K562 (cell line): Measurements from ENCODE around the gene KRIT1. TPM values are rescaled to one million over a fixed set of nuclear protein-coding genes. Genes with fewer than 3 reads are reported as not detected.

Experiments
- ARID1B ChIP-seq: fragments of 450-650 bp; IDR thresholded peaks from 2 replicates; pipeline ENCODE4 v1.6.1; 2016; ENCODE audit warnings: antibody characterized with exemption, mild to moderate bottlenecking, inconsistent platforms
- CLOCK ChIP-seq: fragments of 250-450 bp; sonication (Bioruptor Pico); IDR thresholded peaks from 2 replicates; pipeline ENCODE4 v1.4.0; 2020; ENCODE audit warnings: mild to moderate bottlenecking, moderate library complexity, borderline replicate concordance
- GABPA ChIP-seq: fragments of 200-800 bp; sonication (Bioruptor generic); conservative IDR thresholded peaks from 2 replicates; pipeline ENCODE4 v1.6.1; 2016; ENCODE audit warnings: low read depth, missing genetic modification characterization, missing compliant biosample characterization
- GATAD2A ChIP-seq: fragments of 450-650 bp; IDR thresholded peaks from 2 replicates; pipeline ENCODE4 v1.6.1; 2017
- KHSRP ChIP-seq: fragments of 450-650 bp; IDR thresholded peaks from 2 replicates; pipeline ENCODE4 v1.6.1; 2017
- MEF2D ChIP-seq: conservative IDR thresholded peaks from 2 replicates; pipeline ENCODE4 v1.6.1; 2016; ENCODE audit warnings: low read depth, missing genetic modification characterization, missing compliant biosample characterization
- RHOXF2B ChIP-seq: fragments of 250-450 bp; sonication (Bioruptor Pico); conservative IDR thresholded peaks from 2 replicates; pipeline ENCODE4 v1.5.1; 2021
- SMAD1 ChIP-seq: fragments of 150-350 bp; IDR thresholded peaks from 2 replicates; pipeline ENCODE4 v1.6.1; 2014; ENCODE audit warnings: low read length, low read depth; ENCODE audit not compliant: partially characterized antibody
- ZBTB5 ChIP-seq: fragments of 450-650 bp; IDR thresholded peaks from 2 replicates; pipeline ENCODE4 v1.6.1; 2017; ENCODE audit warnings: antibody characterized with exemption
- ZNF324 ChIP-seq: fragments of 250-450 bp; sonication (Bioruptor Pico); IDR thresholded peaks from 2 replicates; pipeline ENCODE4 v1.4.0; 2020; ENCODE audit warnings: mild to moderate bottlenecking
- ZNF407 ChIP-seq: fragments of 450-650 bp; IDR thresholded peaks from 2 replicates; pipeline ENCODE4 v1.6.1; 2016; ENCODE audit warnings: low read depth
- polyA plus RNA-seq, 8 experiments: library from polyadenylated mRNA; depleted of rRNA in 4 of 8; stranded (reverse) in 5 of 8; unstranded in 3 of 8; fragments of >200 nt; fragmentation: Nextera tagmentation in 2 of 8; fragmentation: Illumina TruSeq in 1 of 8; extraction: Ambion mirVana in 2 of 8; extraction: Trizol in 1 of 8; gene quantifications; 2 replicates each; pipeline versions ENCODE4 v1.2.1 to v1.2.3, GENCODE V29; 2011 to 2014; ENCODE audit warnings: inconsistent platforms in 1 of 8, missing spikeins in 1 of 8
- total RNA-seq, 7 experiments: library from RNA; depleted of rRNA in 6 of 7; stranded (reverse); fragments of >200 nt in 6 of 7; fragmentation: Illumina TruSeq in 2 of 7; extraction: Trizol in 2 of 7; gene quantifications; 2 replicates each; pipeline versions ENCODE4 v1.2.1 to v1.2.3, GENCODE V29; 2011 to 2021; ENCODE audit warnings: low replicate concordance in 1 of 7
- TF ChIP-seq, protein P1 (sequence below): fragments of 250-450 bp; sonication (Bioruptor Pico); IDR thresholded peaks from 2 replicates; pipeline ENCODE4 v1.8.0; 2021; ENCODE audit warnings: mild to moderate bottlenecking, moderate library complexity

The KRIT1 gene
- total and polyA plus RNA-seq, 9 of the 15 experiments (the other 6 are each of a cell fraction or from before 2014, with no cell fraction given) = 21.5 to 81.4 (median 55.9) TPM

DNA sequence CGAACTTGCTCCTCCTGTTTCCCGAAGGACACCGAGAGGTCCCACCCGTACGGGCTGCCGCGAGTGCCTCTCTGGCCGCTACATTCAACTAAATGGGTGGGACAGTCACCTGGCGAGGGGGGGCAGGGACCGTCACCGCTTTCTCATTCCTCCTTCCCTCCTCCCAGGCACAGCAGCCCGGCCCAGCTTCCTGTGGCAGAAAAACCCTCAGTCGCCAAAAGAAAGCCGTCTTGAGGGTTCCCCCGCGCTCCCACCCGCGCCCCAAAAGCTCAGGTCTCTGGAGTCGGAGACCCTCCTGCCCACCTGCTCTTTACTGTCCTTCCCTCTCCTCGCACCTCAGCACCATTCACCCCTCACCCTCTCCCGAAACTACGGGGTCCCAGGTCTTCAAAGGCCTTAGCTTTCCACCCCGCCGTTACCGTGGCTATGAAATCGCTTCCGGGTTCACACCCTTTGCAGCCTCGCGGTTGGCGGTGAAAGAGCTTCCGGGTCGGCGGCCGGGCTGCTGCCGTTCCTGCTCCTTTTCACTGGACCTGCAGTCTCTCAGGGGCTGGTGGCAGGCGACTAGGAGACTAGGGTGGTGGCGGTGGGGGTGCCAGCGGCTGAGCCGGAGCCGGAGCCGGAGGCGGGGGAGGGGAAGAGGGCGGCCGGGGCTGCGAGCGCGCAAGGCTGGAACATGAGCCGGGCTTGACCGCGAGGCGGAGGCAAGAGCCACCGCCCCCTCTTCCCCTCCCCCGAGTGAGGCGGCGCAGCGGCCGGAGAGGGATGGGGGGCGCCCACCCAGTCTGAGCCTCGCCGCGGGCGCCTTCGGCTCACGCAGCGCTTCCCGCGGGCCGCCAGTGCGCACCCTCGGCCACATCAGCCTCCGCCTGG lies at the start of gene KRIT1, which contains the start of gene ANKIB1 (continued):
- TF ChIP-seq MEF2D (tag) = peak; percentile 68; the same call in 1 of the 2 replicates
- TF ChIP-seq RHOXF2B (CRISPR knock-in tag) = no peak
- no peak for TF ChIP-seq GATAD2A
- TF ChIP-seq GABPA = peak; percentile 100
- TF ChIP-seq ZNF407 = peak; percentile 77
- no peak for TF ChIP-seq CLOCK (CRISPR knock-in tag)
- TF ChIP-seq SMAD1 = peak; percentile 75
- TF ChIP-seq ARID1B = peak; percentile 45; the same call in 1 of the 2 replicates
- TF ChIP-seq KHSRP = no peak
- TF ChIP-seq, protein P1, sequence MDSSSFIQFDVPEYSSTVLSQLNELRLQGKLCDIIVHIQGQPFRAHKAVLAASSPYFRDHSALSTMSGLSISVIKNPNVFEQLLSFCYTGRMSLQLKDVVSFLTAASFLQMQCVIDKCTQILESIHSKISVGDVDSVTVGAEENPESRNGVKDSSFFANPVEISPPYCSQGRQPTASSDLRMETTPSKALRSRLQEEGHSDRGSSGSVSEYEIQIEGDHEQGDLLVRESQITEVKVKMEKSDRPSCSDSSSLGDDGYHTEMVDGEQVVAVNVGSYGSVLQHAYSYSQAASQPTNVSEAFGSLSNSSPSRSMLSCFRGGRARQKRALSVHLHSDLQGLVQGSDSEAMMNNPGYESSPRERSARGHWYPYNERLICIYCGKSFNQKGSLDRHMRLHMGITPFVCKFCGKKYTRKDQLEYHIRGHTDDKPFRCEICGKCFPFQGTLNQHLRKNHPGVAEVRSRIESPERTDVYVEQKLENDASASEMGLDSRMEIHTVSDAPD (CRISPR knock-in tag) = no peak
- no peak for TF ChIP-seq ZBTB5
- no peak for TF ChIP-seq ZNF324
